22Rv1 (cell line): ENCODE data around the gene CLASP1.

Experiments
- H3K27ac ChIP-seq: fragments of 450-650 bp; 2 replicates; pipeline ENCODE4 v1.5.1; 2017
- CTCF ChIP-seq: fragments of 450-650 bp; IDR thresholded peaks from 2 replicates; pipeline ENCODE4 v1.5.1; 2017; ENCODE audit warnings: mild to moderate bottlenecking
- ZFX ChIP-seq: fragments of 450-650 bp; IDR thresholded peaks from 2 replicates; pipeline ENCODE4 v1.6.1; 2017; ENCODE audit warnings: antibody characterized with exemption, borderline replicate concordance

The CLASP1 gene

GRCh38 chr2:121351521-121352318, 297.5 kb downstream of the CLASP1 start:
- no peak overlapping the region for H3K27ac ChIP-seq
- TF ChIP-seq CTCF (no peak), ZFX (no peak)

DNA sequence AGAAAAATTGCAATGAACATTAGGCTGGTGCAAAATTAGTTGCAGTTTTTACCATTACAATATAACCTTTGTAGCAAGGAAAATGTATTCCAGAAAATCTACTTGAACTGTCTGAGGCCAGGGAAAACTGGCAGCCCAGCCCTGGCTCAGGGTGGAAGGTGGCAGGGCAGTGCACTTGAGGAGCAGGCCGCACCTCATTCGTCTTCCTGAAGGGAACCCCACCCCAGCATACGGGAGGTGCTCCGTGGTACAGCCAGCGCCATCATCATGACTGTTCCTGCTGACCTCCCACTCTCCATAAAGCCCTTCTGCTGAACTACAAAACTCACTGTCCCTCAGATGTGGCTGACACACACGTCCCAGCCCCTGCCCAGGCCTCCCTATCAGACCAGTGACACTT, 298.4 kb downstream of the CLASP1 start:
- no peak overlapping the region for H3K27ac ChIP-seq
- no peak for TF ChIP-seq CTCF
- no peak for TF ChIP-seq ZFX

- no peak for TF ChIP-seq CTCF
- TF ChIP-seq ZFX, result no peak
- H3K27ac ChIP-seq, result no peak overlapping the region
Measured at GRCh38 chr2:121350402-121350775, 298.9 kb downstream of the CLASP1 start.

- TF ChIP-seq ZFX, result no peak
- no peak for TF ChIP-seq CTCF
- no peak overlapping the region for H3K27ac ChIP-seq
Measured at GRCh38 chr2:121349721-121350401, 299.4 kb downstream of the CLASP1 start.

- TF ChIP-seq ZFX (no peak), CTCF (no peak)
- no peak overlapping the region for H3K27ac ChIP-seq
Measured at GRCh38 chr2:121348128-121348740, 301.0 kb downstream of the CLASP1 start.

DNA sequence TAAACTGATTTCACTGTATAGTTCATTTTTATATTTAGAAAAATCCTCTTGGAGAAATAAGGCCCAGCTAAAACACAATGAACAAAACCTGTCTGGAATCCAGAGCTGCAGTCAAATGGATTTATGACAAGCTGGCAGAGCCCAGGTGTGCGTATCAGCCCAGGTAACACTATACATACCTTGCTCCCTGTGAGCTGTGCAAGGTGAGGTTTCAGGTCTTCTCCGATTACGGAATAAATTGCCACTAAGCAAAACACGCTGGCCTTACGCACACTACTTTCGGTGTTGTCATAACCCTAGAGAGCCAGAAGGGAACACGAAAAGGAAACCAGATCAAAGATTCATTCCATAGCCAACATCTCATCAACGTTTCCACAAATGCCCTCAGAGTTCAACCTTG, 302.4 kb downstream of the CLASP1 start:
- H3K27ac ChIP-seq, result no peak overlapping the region
- TF ChIP-seq ZFX (no peak), CTCF (no peak)

DNA sequence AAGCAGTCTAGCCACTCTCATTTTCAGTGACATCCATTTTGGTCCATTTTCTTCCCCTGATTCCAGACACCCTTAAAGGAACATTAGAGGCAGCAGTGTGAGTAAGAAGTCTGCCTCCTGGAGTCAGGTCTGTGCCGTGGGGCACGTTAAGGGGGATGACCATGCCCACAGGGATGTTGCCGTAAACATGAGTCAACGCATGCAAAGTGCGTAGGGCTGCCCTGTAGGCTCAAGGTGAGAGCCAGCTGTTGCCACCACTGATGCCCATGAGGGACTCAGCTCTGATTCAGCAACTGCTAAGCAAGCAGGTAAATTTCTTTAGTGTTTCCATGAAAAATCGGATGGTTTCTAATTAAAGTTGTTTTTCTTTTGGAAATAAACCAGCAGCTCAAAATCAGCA, 302.9 kb downstream of the CLASP1 start:
- no peak overlapping the region for H3K27ac ChIP-seq
- TF ChIP-seq ZFX (no peak), CTCF (no peak)
